Forelimb muscle (tissue), 1 donor: Measurements from ENCODE around the gene GPBP1L1. TPM values are rescaled to one million over a fixed set of nuclear protein-coding genes. Genes with fewer than 3 reads are reported as not detected.
"Not testable (repeated sequence)": the region's sequence is repeated elsewhere in the genome, so short reads cannot be mapped to it uniquely, and the experiment has no call there.

Experiments
- DNase-seq: peaks from one replicate; pipeline ENCODE4 v3.0.0-alpha.2; 2013; ENCODE audit warnings: low read depth
- polyA plus RNA-seq: library from polyadenylated mRNA; unstranded; fragments of 120-200 nt; gene quantifications from one replicate; pipeline ENCODE4 v1.2.1, GENCODE V29; 2013; ENCODE audit not compliant: insufficient read length

The GPBP1L1 gene
- polyA plus RNA-seq, 1 donor = 62.6 TPM

DNA sequence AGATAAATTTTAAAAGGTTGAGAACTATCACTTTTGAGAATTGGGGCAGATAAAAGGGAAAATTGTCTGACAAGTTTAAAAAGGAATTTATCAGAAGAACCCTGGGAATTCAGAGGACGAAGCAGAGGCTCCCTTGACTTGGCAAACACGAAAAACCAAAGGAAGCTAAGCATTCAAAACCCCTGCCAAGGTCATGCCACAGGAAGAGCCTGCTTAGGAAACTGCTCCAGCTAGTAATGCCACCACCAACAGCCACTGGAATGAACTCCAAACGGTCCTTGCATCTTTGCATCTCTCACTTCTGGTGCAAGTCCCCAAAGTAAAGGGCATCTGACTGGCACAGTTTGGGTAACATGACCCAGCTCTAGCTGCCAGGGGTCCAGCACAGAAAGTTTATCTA is 7.2 kb downstream of the GPBP1L1 start:
- no peak for DNase-seq

DNA sequence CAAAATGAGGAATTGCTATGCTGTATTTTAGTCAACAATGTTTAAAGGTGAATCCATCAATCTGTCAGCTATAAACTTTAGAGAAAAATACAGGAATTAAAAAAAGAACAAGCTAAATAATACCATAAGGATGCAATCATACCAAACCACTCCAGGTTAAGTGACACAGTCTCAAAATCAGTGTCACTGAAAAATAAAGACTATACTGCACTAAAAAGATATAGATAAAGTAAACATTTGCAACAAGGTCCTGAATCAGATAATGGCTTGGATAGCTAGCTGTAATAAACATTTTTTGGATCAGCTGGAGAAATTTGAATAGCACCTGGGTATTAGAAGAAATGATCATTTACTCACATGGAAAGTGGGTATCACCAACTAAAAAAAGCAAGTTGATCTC is 7.8 kb downstream of the GPBP1L1 start:
- DNase-seq = no peak

DNA sequence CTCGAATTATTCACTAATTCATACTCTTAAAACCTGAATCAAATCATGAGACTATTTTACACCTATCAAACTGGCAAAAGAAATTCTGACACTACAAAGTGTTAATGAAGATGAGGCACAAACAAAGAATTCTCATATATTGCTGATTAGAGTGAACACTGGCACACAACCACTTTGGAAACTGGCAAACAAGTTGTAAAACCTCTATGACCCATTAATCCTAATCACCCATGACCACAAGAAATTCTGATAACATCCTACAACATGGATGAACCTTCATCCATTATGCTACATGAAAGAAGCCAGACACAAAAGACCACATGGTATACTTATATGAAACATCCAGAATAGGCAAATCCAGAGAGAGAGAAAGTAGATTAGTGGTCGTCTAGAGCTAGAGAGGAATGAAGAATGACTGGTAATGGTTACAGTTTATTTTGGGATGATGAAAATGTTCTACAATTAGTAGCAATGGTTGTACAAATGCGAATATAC is 8.5 kb downstream of the GPBP1L1 start:
- no peak for DNase-seq

DNA sequence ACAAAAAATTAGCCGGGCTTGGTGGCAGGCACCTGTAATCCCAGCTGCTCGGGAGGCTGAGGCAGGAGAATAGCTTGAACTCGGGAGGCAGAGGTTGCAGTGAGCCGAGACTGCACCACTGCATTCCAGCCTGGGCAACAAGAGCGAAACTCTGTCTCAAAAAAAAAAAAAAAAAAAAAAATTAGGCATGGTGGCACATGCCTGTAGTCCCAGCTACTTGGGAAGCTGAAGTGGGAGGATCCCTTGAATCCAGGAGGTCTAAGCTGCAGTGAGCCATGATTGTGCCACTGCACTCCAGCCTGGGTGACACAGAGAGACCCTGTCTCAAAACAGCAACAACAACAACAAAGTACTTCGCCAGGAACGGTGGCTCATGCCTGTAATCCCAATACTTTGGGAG is 9.8 kb downstream of the GPBP1L1 start:
- not testable (repeated sequence) for DNase-seq

DNA sequence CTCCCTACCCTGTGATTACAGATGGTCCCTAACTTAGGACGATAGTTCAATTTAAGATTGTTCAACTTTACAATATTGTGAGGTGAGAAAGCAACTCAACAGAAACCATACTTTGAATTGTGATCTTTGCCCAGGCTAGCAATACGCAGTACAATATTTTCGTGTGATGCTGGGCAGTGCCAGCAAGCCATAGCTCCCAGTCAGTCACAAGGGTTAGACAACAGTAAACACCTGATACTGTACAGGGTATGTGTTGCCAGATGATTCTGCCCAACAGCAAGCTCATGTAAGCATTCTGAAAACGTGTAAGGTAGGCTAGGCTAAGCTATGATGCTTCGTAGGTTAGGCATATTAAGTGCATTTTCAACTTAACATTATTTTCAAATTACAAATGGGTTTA is 11.9 kb downstream of the GPBP1L1 start:
- DNase-seq = no peak

DNA sequence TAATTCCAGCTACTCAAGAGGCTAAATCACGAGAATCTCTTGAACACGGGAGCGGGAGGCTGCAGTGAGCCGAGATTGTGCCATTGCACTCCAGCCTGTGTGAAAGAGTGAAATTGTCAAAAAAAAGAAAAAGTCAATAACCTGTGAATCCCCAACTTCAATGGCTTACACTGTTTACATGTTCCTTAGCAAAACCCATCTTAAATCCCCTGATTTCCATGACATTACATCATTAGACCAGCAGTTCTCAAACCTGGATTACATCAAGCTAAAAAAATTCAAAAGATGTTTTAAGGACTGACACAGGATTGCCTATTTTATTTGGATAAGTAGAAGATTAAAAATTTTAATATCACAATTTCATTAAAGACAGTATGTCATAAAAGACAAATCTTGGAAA is 12.4 kb downstream of the GPBP1L1 start:
- no peak for DNase-seq

DNA sequence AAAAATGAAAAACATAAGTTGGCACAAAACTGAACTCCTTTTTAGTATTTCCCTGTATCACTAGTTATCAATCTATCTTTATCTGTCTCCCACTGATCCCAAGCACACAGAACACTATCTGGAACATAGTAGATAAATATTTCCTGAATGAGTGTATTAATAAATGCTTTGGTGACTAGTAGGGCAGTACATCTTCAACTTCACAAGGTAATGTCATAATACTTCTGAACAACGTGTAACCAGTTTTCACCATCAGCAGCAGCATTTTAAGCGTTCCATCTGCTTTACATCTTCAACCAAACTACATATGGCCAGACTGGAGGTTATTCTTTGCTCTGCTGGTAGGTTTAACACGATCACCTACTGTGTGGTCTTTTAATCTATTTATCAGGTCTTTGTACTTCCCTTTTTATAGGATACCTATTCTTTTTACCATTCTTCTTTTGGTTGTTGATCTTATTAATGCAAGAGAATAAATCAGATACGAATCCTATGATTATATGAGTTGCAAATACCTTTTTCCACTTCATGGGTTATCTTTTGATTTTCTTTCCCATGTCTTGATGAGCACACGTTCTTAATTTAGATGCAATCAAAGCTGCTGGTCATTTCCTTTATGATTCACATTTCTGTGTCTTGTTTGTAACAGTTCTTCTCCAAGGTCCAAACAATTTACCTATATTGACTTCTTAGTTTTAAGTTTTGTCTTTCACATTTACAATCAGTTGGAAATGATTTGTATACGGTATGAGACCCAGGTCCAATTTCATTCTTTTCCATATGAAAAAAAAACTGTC is 16.3 kb downstream of the GPBP1L1 start:
- DNase-seq = no peak

DNA sequence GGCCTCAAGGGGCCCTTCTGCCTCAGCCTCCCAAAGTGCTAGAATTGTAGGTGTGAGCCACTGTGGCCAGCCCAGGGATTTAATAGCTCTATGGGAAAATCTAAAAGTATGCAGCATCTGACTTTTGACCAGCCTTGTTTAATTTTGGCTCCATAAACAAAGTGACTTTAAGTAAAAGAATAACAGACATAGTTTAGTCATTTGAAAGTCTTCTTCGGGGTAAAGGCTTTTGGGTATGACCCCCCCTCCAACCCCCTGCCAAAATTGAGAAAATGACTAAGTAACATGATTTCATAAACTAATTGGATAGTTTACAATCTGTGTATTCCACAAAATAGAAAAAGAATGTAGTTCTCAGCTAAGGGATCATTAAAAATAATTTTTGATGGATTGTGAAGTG is 17.0 kb downstream of the GPBP1L1 start:
- no peak for DNase-seq

DNA sequence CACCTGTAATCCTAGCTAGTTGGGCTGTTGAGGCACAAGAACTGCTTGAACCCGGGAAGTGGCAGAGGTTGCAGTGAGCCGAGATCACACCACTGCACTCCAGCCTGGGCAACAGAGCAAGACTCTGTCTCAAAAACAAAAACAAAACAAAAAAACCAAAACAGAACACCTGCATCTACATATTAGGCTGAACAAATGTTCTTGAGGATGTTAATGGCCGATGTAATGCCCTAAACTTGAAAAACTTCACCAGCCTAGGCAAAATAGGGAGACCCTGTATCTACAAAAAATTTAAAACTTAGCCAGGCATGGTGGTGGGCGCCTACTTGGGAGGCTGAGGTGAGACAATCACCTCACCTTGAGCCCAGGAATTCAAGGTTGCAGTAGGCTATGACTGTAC is 17.8 kb downstream of the GPBP1L1 start:
- no peak for DNase-seq

DNA sequence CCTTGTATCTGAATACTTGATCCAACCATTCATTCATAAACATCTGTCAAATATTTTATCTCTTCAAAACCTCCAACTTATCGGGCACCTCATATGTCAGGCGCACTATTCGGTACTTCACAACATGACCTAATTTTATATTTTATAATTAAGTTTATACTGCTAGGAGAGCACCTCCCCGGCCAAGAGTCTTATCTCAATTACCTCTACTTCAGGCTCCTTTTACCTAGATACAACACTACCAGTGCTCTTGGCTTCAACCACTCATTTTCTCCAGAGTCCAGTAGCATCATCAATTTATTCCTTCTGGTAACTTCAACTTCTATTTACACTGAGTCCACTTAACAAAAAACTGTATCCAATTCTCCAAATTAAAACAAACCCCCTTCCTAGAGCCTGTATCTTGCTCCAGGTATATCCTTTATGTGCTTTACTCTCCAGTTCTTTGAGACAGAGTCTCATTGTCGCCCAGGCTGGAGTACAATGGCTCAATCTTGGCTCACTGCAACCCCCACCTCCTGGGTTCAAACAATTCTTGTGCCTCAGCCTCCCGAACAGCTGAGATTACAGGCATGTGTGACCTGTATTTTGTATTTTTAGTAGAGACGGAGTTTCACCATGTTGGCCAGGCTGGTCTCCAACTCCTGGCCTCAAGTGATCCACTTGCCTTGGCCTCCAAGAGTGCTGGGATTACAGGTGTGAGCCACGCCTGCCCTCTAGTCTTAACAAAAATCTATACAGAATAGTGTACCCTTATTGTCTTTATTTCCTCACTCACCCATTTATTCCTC is 18.8 kb downstream of the GPBP1L1 start:
- no peak for DNase-seq

DNA sequence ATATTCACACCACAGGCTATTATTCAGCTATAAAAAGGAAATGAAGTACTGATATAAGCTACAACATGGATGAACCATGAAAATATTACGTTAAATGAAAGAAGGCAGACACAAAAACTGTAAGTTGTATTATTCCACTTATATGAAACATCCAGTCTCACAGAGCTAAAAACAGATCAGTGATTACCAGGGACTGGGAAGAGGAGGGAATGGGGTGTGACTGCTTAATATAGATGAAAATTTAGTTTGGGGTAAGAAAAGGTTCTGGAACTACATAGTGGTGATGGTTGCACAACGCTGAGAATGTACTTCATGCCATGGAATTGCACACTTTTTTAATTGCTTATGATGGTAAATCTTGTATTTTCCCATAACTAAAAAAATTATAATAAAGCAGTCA is 19.5 kb downstream of the GPBP1L1 start:
- DNase-seq = no peak

DNA sequence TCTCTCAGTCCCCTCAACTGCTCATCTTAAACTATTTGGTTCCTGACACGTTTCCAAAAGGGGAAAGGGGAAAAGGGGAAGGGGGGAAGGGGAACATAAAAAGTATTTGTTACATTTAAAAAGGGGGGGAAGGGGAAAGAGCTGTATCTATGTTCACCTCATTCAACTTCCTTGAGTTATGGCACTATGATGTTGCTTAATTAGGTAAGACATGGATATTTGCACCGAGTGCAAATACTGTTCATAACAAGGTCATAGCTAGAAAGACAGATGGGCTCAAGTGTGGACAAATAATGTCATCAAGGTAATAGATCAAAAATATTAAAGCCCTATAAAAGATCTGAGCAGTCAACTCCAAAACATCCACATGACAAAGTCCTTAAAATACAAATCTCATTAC is 26.0 kb downstream of the GPBP1L1 start:
- no peak for DNase-seq

DNA sequence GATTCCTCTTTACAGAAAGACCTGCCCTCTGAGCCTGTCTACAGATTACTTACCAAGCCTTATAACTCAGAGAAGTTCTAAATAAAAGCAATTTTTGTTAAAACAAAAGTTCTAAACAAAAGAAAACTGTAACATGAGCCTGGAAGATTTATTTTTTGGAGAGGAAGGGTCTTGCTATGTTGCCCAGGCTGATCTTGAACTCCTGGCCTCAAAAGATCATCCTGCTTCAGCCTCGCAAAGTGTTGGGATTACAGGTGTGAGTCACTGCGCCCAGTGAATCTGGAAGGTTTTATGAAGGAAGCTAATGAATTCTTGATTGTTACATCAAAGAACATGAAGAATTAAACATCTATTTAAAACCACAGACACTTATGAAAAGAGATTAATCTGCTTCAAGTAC is 27.1 kb downstream of the GPBP1L1 start:
- DNase-seq = no peak

DNA sequence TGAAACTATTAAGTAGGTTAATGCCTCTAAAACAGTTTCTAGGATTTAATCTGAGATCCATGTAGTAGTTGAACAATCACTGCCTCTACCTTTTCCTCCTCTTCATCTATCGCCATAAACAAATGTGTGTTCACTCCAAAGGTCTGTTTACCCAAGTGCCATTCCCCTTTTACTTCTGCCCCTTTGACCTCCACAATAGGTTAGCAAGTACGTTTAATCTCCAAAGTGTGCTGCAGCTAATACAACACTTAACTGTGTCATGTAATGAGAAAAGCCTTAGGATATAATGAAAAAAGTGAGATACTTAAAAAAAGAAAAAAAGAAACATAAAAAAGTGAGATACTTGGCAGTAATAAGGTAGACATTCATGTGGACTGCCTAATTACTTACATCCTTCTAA is 28.2 kb downstream of the GPBP1L1 start:
- no peak for DNase-seq

DNA sequence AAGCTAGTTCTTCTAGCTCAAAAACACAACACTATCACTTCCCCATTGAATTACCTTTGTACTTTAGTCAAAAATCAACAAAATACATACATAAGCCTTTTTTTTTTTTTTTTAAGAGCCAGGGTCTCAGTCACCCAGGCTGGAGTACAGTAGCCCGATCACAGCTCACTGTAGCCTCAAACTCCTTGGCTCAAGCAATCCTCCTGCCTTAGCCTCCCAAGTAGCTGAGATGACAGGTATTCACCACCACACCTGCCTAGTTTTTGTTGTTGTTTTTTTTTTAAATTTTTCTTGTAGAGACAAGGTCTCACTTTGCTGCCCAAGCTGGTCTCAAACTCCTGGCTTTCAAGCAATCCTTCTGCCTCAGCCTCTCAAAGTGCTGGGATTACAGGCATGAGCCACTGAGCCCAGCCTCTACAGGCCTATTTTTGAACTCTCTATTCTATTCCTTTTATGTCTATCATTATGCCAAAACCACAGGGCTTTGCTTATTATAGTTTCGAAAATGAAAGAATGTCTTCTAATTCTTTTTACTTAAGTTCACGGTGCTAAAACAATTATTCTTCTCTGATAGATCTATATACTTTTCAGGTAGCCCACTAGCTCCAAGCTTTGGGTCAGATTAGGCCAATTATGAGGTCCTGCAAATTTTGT is 29.6 kb downstream of the GPBP1L1 start:
- DNase-seq = no peak

DNA sequence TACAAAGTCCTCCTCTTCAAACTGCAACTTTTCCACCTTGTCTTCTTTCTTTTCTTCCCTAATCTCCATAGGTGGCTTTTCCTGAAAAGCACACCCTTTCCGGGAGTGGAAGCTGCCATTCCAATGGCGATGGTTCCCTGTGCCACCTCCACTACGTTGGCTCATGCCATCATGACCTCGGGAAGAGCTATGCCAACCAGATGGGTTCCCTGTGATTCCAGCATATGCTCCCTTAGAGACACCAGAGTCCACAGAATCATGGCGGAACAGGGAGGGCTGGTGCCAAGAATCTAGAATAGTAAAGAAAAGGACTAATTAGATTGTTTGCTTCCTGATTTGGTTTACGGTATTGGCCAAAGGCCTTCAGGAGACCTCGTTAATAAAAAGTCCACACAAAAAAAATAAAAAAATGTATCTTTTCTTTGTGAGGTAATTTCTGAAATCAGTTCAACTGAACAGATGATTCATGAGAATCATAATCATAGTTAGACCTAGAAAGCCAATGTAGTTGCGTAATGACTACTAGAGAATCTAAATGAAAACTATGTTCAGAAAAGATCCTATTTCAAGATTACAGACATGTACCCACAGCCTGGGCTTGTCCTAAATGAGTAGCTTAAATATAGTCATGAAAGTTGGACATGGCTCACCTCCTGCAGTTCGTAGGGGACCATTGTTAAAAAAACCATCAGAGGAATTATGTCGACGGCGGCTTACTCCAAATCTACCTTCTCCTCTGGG is 31.6 kb downstream of the GPBP1L1 start:
- no peak for DNase-seq

DNA sequence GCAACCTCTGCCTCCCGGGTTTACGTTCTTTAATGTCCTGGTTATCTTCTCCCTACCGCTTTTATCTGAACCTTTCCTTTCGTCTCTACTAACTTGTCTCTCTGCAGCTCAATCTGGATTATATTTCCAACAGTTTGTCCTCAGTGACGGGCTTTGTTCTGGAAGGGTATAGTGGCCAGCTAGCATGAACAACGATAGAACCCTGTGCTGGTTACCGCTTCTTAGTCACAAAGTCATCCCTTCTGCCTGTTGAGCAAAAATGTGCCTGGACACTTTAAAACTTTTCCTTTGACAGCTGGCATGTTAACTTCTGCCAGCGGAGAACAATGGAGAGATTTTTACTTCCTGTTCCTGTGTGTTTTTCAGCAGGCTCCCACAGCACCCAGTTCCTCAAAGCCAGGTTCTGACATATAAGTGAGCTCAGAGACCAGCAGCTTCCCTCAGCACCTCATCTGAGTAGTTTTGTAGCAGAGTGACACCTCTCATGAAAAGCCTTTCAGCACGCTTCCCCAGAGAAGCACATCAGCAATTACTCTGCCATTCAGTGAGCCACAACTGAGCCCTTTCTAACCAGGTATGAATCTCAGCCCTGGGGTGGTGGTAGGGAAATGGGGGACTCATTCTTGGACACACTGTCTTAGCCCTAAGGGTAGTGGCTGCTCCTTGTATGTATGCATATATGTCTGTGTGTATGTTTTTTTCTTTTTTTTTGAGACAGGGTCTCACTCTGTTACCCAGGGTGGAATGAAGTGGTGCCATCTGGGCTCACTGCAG is 38.9 kb downstream of the GPBP1L1 start:
- DNase-seq = no peak

DNA sequence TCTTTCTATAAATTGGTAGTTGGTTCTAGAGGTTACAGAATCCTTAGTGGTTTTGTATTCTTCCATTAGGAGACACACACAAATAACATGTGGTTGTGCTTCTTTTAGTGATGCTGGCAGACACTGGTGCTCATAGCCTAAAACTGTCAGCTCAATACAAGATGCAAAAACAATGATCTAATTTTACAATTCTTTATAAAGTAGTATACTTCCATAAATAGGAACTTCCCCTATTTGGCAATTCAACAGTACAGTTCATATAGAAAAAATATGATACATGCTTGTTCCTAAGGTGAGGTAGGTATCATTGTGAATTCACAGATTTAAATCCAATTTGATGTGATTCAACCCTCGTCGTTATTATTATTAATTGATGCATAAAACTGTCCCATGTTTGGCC is 41.7 kb downstream of the GPBP1L1 start:
- no peak for DNase-seq

DNA sequence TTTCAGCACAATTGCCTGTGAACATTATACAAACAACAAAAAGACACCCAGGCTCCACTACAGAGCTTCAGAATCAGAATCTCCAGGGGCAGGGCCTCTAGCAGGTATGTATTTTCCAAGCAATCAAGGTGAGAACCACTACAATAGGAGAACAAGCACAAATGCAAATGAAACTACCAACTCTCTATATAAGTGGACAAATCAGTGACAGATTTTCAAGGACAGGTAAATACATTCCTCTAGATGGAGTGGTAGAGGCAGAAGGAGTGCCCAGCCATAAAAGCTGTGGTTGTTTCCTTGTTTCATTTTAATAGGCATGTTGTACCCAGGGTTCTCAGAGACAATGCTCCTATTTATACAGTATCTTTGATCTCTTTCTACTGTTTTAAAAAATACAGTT is 42.4 kb downstream of the GPBP1L1 start:
- no peak for DNase-seq

DNA sequence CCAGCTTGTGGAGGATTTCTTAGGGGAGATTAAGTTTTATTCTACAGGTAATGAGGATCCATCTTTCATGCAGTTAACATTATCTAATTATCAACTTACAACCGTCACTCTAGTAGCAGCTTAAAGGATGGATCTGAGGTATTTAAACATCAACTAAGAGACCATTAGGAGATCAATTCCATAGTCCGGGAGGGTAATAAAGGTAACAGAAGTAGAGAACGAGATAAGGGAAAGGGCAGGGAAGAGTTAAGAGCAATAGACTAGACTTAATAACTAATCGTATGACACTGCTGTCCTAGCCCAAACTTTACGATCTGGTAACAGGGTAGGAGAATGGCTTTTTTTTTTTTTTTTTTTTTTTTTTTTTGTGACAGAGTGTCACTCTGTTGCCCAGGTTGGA is 43.0 kb downstream of the GPBP1L1 start:
- no peak for DNase-seq

DNA sequence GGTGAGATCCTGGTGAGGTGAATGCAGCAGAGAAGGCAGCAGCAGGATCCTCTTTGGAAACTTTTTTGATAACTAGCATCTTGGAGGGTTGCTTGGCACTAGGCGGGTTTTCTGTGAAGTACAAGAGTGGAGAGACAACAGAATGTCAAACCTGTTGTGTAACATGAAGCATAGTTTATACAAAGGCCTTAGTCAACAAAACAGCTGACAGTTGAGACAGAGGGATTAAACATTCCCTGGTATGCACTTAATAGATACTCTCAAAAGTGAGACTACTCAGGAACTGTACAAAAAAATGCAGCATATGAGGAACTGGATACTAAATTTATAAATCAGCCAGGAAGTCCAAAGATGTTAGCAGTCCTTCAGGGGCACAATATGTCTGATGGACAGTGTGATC is 46.0 kb downstream of the GPBP1L1 start:
- DNase-seq = no peak
